Glutamatergic neuron (in vitro differentiated cells): ENCODE measurements around the gene ALDOC. TPM values are rescaled to one million over a fixed set of nuclear protein-coding genes. Genes with fewer than 3 reads are reported as not detected.

Experiments
- DNase-seq: peaks from one replicate; pipeline ENCODE4 v3.0.0; 2022
- H3K27ac Mint-ChIP-seq: one replicate; pipeline ENCODE4 v1.8.0; 2020; ENCODE audit warnings: mild to moderate bottlenecking, mixed read lengths, inconsistent platforms; ENCODE audit not compliant: unreplicated experiment
- H3K27me3 Mint-ChIP-seq: one replicate; pipeline ENCODE4 v1.8.0; 2020; ENCODE audit warnings: mild to moderate bottlenecking, moderate library complexity, mixed read lengths, inconsistent platforms; ENCODE audit not compliant: unreplicated experiment
- H3K36me3 Mint-ChIP-seq: one replicate; pipeline ENCODE4 v1.8.0; 2020; ENCODE audit warnings: mild to moderate bottlenecking, mixed read lengths, inconsistent platforms; ENCODE audit not compliant: unreplicated experiment
- H3K4me1 Mint-ChIP-seq: one replicate; pipeline ENCODE4 v1.8.0; 2020; ENCODE audit warnings: mild to moderate bottlenecking, low read depth, mixed read lengths, inconsistent platforms; ENCODE audit not compliant: unreplicated experiment
- H3K4me3 Mint-ChIP-seq: one replicate; pipeline ENCODE4 v1.8.0; 2020; ENCODE audit warnings: mild to moderate bottlenecking, mixed read lengths, inconsistent platforms; ENCODE audit not compliant: unreplicated experiment
- H3K9me3 Mint-ChIP-seq: one replicate; pipeline ENCODE4 v1.8.0; 2020; ENCODE audit warnings: mild to moderate bottlenecking, moderate library complexity, mixed read lengths, inconsistent platforms; ENCODE audit not compliant: unreplicated experiment
- total RNA-seq: library from RNA; stranded (reverse); fragmentation: NEBNext Ultra II Directional; extraction: Animal tissue kit (Norgen Biotek cat#: 25700); gene quantifications from one replicate; pipeline ENCODE4 v1.2.1, GENCODE V29; 2021; ENCODE audit not compliant: unreplicated experiment
- TF ChIP-seq, protein P1 (sequence below): fragments of 200-600 bp; sonication (generic); IDR thresholded peaks from one replicate; pipeline ENCODE4 v1.5.0; 2021; ENCODE audit not compliant: partially characterized antibody, unreplicated experiment

Gene ALDOC
- total RNA-seq, 1 donor from 2014 or later, result 50.9 TPM

DNA sequence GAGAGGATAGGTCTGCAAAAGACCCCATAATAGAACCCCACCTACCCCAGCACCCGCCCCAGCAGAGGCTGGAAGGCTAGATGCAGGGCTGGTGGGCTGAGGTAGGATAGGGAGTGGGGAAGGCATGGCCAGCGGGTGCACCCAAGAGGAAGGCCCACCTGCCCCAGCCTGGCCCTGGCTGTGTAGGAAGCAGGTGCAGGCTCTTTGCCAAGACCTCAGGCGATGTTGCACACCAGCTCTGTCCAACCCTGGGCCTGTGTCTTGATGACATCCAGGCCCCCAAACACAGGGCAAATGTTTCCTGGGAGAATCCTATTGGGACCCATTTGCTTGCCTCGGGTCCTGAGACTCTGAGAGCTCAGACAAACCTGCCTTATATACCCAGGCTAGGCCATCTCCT lies 36.5 kb downstream of the ALDOC start:
- DNase-seq, result no peak
- TF ChIP-seq, protein P1, sequence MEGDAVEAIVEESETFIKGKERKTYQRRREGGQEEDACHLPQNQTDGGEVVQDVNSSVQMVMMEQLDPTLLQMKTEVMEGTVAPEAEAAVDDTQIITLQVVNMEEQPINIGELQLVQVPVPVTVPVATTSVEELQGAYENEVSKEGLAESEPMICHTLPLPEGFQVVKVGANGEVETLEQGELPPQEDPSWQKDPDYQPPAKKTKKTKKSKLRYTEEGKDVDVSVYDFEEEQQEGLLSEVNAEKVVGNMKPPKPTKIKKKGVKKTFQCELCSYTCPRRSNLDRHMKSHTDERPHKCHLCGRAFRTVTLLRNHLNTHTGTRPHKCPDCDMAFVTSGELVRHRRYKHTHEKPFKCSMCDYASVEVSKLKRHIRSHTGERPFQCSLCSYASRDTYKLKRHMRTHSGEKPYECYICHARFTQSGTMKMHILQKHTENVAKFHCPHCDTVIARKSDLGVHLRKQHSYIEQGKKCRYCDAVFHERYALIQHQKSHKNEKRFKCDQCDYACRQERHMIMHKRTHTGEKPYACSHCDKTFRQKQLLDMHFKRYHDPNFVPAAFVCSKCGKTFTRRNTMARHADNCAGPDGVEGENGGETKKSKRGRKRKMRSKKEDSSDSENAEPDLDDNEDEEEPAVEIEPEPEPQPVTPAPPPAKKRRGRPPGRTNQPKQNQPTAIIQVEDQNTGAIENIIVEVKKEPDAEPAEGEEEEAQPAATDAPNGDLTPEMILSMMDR, result no peak
- Mint-ChIP-seq H3K36me3 (no peaks in the 10 kb centered on the region), H3K4me3 (no peak overlapping the region), H3K9me3 (no peaks in the 10 kb centered on the region), H3K4me1 (no peaks in the 10 kb centered on the region), H3K27me3 (no peaks in the 10 kb centered on the region), H3K27ac (no peak overlapping the region)

DNA sequence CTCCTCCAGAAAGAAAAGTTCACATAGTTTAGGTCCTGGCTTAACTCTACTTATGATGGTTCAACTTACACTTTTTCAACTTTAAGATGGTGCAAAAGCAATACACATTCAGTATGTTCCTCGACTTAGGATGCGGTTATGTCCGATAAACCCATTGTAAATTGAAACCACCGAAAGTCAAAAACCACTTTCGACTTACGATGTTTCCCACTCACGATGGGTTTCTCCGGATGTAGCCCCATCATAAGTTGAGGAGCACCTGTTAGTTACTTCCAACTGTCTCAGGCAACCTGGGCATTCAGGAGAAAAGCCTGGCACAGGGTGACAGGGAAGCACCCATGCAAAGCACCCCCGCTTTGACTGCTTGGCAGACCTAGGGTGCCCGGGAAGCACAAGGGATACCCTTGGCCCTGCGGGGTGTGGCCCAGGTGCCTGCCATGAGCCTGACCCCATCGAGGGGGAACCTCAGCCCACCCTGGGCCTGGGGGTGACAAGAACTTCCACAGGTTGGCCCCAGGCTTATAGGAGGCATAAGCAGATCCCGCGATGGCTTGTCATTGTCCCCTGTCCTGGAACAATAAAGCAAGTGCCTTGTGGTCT lies 38.3 kb downstream of the ALDOC start:
- Mint-ChIP-seq H3K9me3 (no peaks in the 10 kb centered on the region), H3K4me1 (no peaks in the 10 kb centered on the region), H3K27me3 (peaks cover 3% of the 10 kb centered on the region), H3K36me3 (no peaks in the 10 kb centered on the region), H3K27ac (no peak overlapping the region), H3K4me3 (no peak overlapping the region)
- no peak for DNase-seq
- TF ChIP-seq, protein P1, result no peak

DNA sequence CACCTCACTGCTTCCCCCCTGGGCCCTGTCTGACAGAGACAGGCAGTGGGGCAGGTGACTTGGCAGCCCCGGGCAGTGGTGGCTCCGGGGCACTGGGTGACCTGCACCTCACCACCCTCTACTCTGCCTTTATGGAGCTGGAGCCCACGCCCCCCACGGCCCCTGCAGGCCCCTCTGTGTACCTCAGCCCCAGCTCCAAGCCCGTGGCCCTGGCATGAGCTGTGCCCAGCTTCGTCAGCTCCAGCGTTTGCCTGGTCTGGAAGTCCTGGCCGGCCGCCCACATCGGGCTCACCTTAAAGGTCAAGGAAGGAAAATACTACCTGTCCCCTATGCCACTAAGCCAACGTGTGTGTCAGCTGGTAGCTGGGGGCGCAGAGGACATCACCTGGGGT lies 39.5 kb downstream of the ALDOC start:
- no peak for DNase-seq
- Mint-ChIP-seq H3K36me3 (no peaks in the 10 kb centered on the region), H3K9me3 (no peaks in the 10 kb centered on the region), H3K4me3 (no peak overlapping the region), H3K27ac (no peak overlapping the region), H3K4me1 (no peaks in the 10 kb centered on the region), H3K27me3 (peaks cover 3% of the 10 kb centered on the region)
- TF ChIP-seq, protein P1, result no peak

DNA sequence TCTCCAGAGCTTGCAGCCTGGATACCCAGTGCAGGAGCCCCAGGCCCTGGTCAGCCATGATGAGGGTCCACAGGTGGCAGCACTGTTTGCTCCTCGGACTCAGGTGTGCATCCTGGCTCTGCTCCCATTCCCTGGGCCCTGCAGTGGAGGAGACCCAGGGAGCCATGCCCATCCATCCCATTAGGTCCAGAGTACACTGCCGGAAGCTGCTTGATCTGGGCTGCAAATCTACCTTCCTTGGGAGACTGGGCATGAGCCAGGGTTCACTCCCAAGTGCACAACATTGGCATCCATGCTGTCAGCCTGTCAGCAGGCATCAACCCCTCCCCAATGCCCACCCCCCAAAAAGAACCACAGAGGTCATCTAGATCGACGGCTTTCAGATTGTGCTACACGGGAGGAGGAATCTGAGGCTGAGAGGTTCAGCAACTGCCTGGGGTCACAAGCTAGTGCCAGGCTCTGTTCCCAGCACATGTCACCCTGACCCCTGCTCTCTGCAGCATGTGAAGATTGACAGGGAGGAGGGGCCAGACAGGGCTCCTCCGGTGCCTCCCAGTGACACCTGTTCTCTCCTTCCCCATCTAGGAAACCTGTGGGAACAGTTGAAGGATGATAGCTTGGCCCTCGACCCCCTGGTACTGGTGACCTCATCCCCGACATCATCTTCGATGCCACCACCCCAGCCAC lies 40.0 kb downstream of the ALDOC start:
- H3K27me3 Mint-ChIP-seq, result peaks cover 3% of the 10 kb centered on the region
- no peaks in the 10 kb centered on the region for H3K4me1 Mint-ChIP-seq
- TF ChIP-seq, protein P1, result no peak
- no peak overlapping the region for H3K27ac Mint-ChIP-seq
- no peak for DNase-seq
- no peaks in the 10 kb centered on the region for H3K36me3 Mint-ChIP-seq
- H3K9me3 Mint-ChIP-seq, result no peaks in the 10 kb centered on the region
- no peak overlapping the region for H3K4me3 Mint-ChIP-seq

- H3K36me3 Mint-ChIP-seq, result no peaks in the 10 kb centered on the region
- no peak overlapping the region for H3K4me3 Mint-ChIP-seq
- DNase-seq, result no peak
- peaks cover under 1% of the 10 kb centered on the region for H3K4me1 Mint-ChIP-seq
- no peak overlapping the region for H3K27ac Mint-ChIP-seq
- TF ChIP-seq, protein P1, result no peak
- H3K9me3 Mint-ChIP-seq, result no peaks in the 10 kb centered on the region
- peaks cover 3% of the 10 kb centered on the region for H3K27me3 Mint-ChIP-seq
Measured at GRCh38 chr17:28534740-28535375, 41.8 kb downstream of the ALDOC start.
